Activated naive CD4-positive, alpha-beta T cell treated with anti-CD3 and anti-CD28 coated beads for 36 hours (primary cell): ENCODE measurements around the gene TNKS1BP1. TPM values are rescaled to one million over a fixed set of nuclear protein-coding genes. Genes with fewer than 3 reads are reported as not detected.
"Not testable (repeated sequence)": the region's sequence is repeated elsewhere in the genome, so short reads cannot be mapped to it uniquely, and the experiment has no call there.

Experiments
- CTCF ChIA-PET: fragments of 350-600 bp; sonication (Branson Sonifier 250); formaldehyde crosslinking; loops from one replicate; lab custom pipeline; 2021; ENCODE audit warnings: antibody characterized with exemption; lab: Charles Lee
- DNase-seq: peaks from one replicate; pipeline ENCODE4 v3.0.0-alpha.2; 2020
- H3K27ac Mint-ChIP-seq: one replicate; pipeline ENCODE4 v1.8.0; 2021; ENCODE audit warnings: mild to moderate bottlenecking, mixed read lengths
- H3K27me3 Mint-ChIP-seq: one replicate; pipeline ENCODE4 v1.8.0; 2021; ENCODE audit warnings: low read depth, mixed read lengths
- H3K36me3 Mint-ChIP-seq: one replicate; pipeline ENCODE4 v1.8.0; 2021; ENCODE audit warnings: low read depth, mixed read lengths
- H3K4me1 Mint-ChIP-seq: one replicate; pipeline ENCODE4 v1.8.0; 2021; ENCODE audit warnings: low read depth, mixed read lengths
- H3K4me3 Mint-ChIP-seq: one replicate; pipeline ENCODE4 v1.8.0; 2021; ENCODE audit warnings: mild to moderate bottlenecking, moderate library complexity, mixed read lengths
- H3K9me3 Mint-ChIP-seq: one replicate; pipeline ENCODE4 v1.8.0; 2021; ENCODE audit warnings: mixed read lengths
- intact Hi-C: fragments of 100-400 bp; cut with micrococcal nuclease; formaldehyde crosslinking; loops from one replicate; pipeline ENCODE4 v1.15.1; 2023
- total RNA-seq, 2 experiments: library from RNA; stranded (reverse); gene quantifications; one replicate each; pipeline ENCODE4 v1.2.3, GENCODE V29; 2021

Gene TNKS1BP1
- total RNA-seq, 2 experiments from 2014 or later, result 14.1 to 14.7 TPM

- H3K36me3 Mint-ChIP-seq, DNase-seq, H3K4me3 Mint-ChIP-seq, H3K27me3 Mint-ChIP-seq, intact Hi-C loops, H3K9me3 Mint-ChIP-seq, H3K4me1 Mint-ChIP-seq, H3K27ac Mint-ChIP-seq: not testable (repeated sequence)
- CTCF ChIA-PET, result interaction anchor here (1.4 to 2.3 kb wide), 5 partner anchors 11 to 155 kb away, joined by 5 to 9 read pairs (median 7); no protein-coding TSS in a partner anchor
Observed at GRCh38 chr11:57361420-57361819, 36.7 kb upstream of the TNKS1BP1 start.

DNA sequence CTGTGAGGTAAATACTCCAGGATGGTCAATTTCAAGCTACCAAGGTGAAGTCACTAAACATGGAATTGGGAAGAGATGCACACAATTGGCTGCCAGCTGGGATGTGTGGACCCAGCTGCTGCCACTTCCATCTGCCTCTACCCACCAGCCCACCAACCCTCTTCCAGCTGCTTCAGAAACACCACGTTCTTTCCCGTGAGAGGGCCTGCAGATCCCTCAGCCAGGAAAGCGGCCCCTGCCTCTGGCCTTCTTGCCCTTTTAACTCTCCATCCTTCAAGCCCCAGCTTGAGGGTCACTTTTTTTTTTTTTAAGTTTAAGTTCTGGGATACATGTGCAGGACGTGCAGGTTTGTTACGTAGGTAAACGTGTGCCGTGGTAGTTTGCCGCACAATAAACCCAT is 36.2 kb upstream of the TNKS1BP1 start:
- H3K27me3 Mint-ChIP-seq, result peaks cover 7% of the 10 kb centered on the region
- no peaks in the 10 kb centered on the region for H3K36me3 Mint-ChIP-seq
- no peaks in the 10 kb centered on the region for H3K9me3 Mint-ChIP-seq
- no peak overlapping the region for H3K4me3 Mint-ChIP-seq
- no peak for DNase-seq
- CTCF ChIA-PET, result interaction anchor here (0.6 to 2.5 kb wide), 6 partner anchors 11 to 1153 kb away, joined by 3 to 9 read pairs (median 6); no protein-coding TSS in a partner anchor
- H3K4me1 Mint-ChIP-seq, result no peaks in the 10 kb centered on the region
- H3K27ac Mint-ChIP-seq, result no peak overlapping the region
- intact Hi-C loops, result no loop called here

DNA sequence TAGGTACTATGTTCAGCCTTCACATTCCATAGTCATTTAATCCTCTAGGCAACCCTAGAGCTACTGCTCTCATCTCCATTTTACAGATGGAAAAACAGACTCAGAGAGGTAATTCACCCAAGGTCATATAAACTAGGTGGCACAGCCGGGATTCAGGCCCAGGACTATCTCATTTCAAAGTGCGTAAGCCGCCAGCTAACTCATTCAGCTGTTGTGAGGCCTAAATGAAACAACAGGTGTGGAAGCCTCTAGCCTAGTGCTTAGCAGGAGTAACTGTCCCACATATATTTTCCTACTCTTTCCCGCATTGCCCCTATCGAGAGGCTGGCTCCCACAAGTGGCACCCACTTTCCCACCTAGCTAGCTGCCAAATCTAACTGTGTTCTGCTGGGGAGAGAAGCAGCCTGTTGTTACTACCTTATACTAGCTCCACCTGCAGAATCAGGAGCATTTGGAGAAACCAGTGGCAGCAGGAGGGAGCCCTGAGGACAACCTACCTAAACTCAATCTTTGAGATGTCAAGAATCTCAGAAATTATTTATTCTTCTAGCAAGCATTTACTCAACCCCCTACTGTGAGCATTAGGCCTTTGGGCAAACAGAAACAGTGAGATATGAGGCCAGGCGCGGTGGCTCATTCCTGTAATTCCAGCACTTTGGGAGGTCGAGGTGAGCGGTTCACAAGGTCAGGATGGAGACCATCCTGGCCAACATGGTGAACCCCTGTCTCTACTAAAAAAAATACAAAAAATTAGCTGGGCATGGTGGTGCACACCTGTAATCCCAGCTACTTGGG is 35.3 kb upstream of the TNKS1BP1 start:
- Mint-ChIP-seq H3K4me3 (no peak overlapping the region), H3K4me1 (no peaks in the 10 kb centered on the region), H3K27me3 (peaks cover 7% of the 10 kb centered on the region), H3K9me3 (no peaks in the 10 kb centered on the region), H3K27ac (no peak overlapping the region), H3K36me3 (no peaks in the 10 kb centered on the region)
- CTCF ChIA-PET, result interaction anchor here (1.1 to 2.5 kb wide), 6 partner anchors 10 to 157 kb away, joined by 3 to 9 read pairs (median 6); no protein-coding TSS in a partner anchor
- intact Hi-C loops, result no loop called here
- no peak for DNase-seq

- Mint-ChIP-seq H3K27me3 (peaks cover 11% of the 10 kb centered on the region), H3K4me3 (no peak overlapping the region)
Observed at GRCh38 chr11:57359396-57359795, 34.6 kb upstream of the TNKS1BP1 start.

DNA sequence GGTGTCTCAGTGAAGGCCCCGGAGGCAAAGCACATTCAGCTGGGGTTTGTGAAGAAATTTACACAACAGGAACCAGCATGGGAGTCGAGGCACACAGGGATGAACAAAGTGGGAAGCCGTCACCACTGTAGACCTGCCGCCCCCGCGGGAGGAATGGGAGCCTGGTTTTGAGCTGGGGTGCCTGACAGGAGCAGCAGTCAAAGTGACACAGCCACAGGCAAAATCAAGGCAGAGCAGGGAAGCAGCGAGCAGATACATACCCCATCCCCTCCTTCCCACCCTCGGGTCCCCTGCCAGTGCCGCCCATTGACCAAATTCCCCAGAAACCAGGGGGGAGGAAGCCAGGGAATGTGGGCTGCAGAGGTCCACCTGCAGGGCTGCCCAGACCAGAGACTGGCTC is 34.2 kb upstream of the TNKS1BP1 start:
- no peaks in the 10 kb centered on the region for H3K36me3 Mint-ChIP-seq
- no peak for DNase-seq
- no peak overlapping the region for H3K27ac Mint-ChIP-seq
- CTCF ChIA-PET, result interaction anchor here (1.0 to 2.5 kb wide), 4 partner anchors 9 to 285 kb away, joined by 3 to 9 read pairs (median 6); no protein-coding TSS in a partner anchor
- no peaks in the 10 kb centered on the region for H3K4me1 Mint-ChIP-seq
- intact Hi-C loops, result no loop called here
- H3K4me3 Mint-ChIP-seq, result no peak overlapping the region
- H3K9me3 Mint-ChIP-seq, result no peaks in the 10 kb centered on the region
- H3K27me3 Mint-ChIP-seq, result peaks cover 12% of the 10 kb centered on the region

More at GRCh38 chr11:57359396-57359795, 34.6 kb upstream of the TNKS1BP1 start:
- no peak overlapping the region for H3K27ac Mint-ChIP-seq
- DNase-seq, result no peak
- no peaks in the 10 kb centered on the region for H3K4me1 Mint-ChIP-seq
- CTCF ChIA-PET, result interaction anchor here (1.4 to 2.5 kb wide), 3 partner anchors 11 to 285 kb away, joined by 3 to 9 read pairs (median 8); no protein-coding TSS in a partner anchor
- intact Hi-C loops, result no loop called here
- H3K36me3 Mint-ChIP-seq, result no peaks in the 10 kb centered on the region
- H3K9me3 Mint-ChIP-seq, result no peaks in the 10 kb centered on the region

- Mint-ChIP-seq H3K4me1 (no peaks in the 10 kb centered on the region), H3K9me3 (no peaks in the 10 kb centered on the region), H3K27me3 (peaks cover 12% of the 10 kb centered on the region), H3K4me3 (no peak overlapping the region), H3K27ac (no peak overlapping the region), H3K36me3 (no peaks in the 10 kb centered on the region)
- DNase-seq, result no peak
- intact Hi-C loops, result no loop called here
- CTCF ChIA-PET, result interaction anchor here (0.9 to 2.5 kb wide), 4 partner anchors 8 to 286 kb away, joined by 3 to 8 read pairs (median 3); no protein-coding TSS in a partner anchor
Observed at GRCh38 chr11:57358543-57358961, 33.8 kb upstream of the TNKS1BP1 start.

GRCh38 chr11:57357856-57358255 is 33.1 kb upstream of the TNKS1BP1 start:
- H3K9me3 Mint-ChIP-seq, result no peaks in the 10 kb centered on the region
- CTCF ChIA-PET, result interaction anchor here (0.6 to 0.9 kb wide), 2 partner anchors 13 to 126 kb away, joined by 3 read pairs; no protein-coding TSS in a partner anchor
- H3K4me1 Mint-ChIP-seq, result no peaks in the 10 kb centered on the region
- H3K27me3 Mint-ChIP-seq, result peaks cover 12% of the 10 kb centered on the region
- H3K4me3 Mint-ChIP-seq, result no peak overlapping the region
- intact Hi-C loops, result no loop called here
- no peak for DNase-seq
- H3K27ac Mint-ChIP-seq, result no peak overlapping the region
- H3K36me3 Mint-ChIP-seq, result no peaks in the 10 kb centered on the region

- CTCF ChIA-PET, result interaction anchor here (0.6 to 1.9 kb wide), 3 partner anchors 11 to 127 kb away, joined by 3 to 9 read pairs (median 3); no protein-coding TSS in a partner anchor
- Mint-ChIP-seq H3K27me3 (peaks cover 12% of the 10 kb centered on the region), H3K27ac (no peak overlapping the region), H3K4me3 (no peak overlapping the region), H3K9me3 (no peaks in the 10 kb centered on the region), H3K36me3 (no peaks in the 10 kb centered on the region), H3K4me1 (no peaks in the 10 kb centered on the region)
- DNase-seq, result no peak
- intact Hi-C loops, result no loop called here
Observed at GRCh38 chr11:57357310-57357709, 32.6 kb upstream of the TNKS1BP1 start.

DNA sequence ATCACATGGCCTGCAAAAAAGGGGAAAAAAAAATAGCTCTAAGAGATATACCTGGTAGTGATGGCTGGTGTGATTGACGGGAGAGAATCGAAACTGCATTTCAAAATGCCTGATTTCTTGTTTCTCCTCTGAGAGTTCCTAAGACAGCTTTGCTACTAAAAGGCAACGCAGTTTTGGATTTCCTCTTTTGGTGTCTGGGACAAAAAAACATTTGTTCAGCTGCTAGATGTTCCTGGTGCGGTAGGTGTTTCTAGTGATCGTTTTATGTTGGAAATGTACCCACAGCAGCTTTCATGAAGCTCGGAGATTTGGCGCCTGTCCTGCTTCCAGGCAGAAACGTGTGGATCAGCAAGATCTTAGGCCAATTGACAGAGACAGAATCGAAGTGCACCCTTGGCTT is 31.5 kb upstream of the TNKS1BP1 start:
- Mint-ChIP-seq H3K27me3 (peaks cover 7% of the 10 kb centered on the region), H3K4me1 (no peaks in the 10 kb centered on the region), H3K4me3 (no peak overlapping the region), H3K27ac (no peak overlapping the region), H3K36me3 (peaks cover 1% of the 10 kb centered on the region), H3K9me3 (peaks cover 4% of the 10 kb centered on the region)
- intact Hi-C loops, result no loop called here
- no peak for DNase-seq
- CTCF ChIA-PET, result interaction anchor here (0.6 to 1.9 kb wide), 4 partner anchors 8 to 168 kb away, joined by 3 to 9 read pairs (median 3); no protein-coding TSS in a partner anchor

GRCh38 chr11:57354699-57355098 is 29.9 kb upstream of the TNKS1BP1 start:
- peaks cover 3% of the 10 kb centered on the region for H3K4me1 Mint-ChIP-seq
- CTCF ChIA-PET, result no interaction called here
- H3K4me3 Mint-ChIP-seq, result no peak overlapping the region
- H3K27ac Mint-ChIP-seq, result no peak overlapping the region
- H3K9me3 Mint-ChIP-seq, result peaks cover 5% of the 10 kb centered on the region
- intact Hi-C loops, result no loop called here
- H3K27me3 Mint-ChIP-seq, result peaks cover 7% of the 10 kb centered on the region
- DNase-seq, result no peak
- H3K36me3 Mint-ChIP-seq, result peaks cover 1% of the 10 kb centered on the region

DNA sequence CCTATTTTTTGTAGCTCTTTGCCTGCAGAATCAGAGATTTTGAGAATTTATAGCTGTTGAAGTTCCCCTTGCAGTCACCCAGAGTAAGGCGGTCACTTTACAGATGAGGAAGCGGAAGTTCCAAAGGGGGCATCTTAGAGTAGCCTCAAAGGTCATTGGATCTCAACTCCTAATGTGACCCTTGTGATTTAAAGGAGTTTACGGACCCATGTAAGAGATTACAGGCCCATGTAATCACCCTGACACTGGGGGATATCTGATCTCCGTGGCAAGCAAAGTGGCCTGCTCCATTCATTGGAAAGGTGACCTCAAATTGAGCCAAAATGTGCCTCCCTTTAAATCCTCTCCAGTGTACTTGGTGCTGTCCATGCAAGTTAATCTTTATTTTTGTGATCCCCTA is 29.1 kb upstream of the TNKS1BP1 start:
- CTCF ChIA-PET, result interaction anchor here (0.6 to 3.0 kb wide), 7 partner anchors 87 to 290 kb away, joined by 3 to 14 read pairs (median 4); no protein-coding TSS in a partner anchor
- Mint-ChIP-seq H3K4me1 (peaks cover 3% of the 10 kb centered on the region), H3K27ac (no peak overlapping the region), H3K27me3 (peaks cover 7% of the 10 kb centered on the region), H3K4me3 (no peak overlapping the region), H3K36me3 (peaks cover 1% of the 10 kb centered on the region), H3K9me3 (peaks cover 5% of the 10 kb centered on the region)
- DNase-seq, result no peak
- intact Hi-C loops, result no loop called here

- H3K4me1 Mint-ChIP-seq, result peaks cover 3% of the 10 kb centered on the region
- intact Hi-C loops, result no loop called here
- H3K36me3 Mint-ChIP-seq, result peaks cover 1% of the 10 kb centered on the region
- peaks cover 5% of the 10 kb centered on the region for H3K9me3 Mint-ChIP-seq
- no peak overlapping the region for H3K4me3 Mint-ChIP-seq
- H3K27me3 Mint-ChIP-seq, result peaks cover 7% of the 10 kb centered on the region
- H3K27ac Mint-ChIP-seq, result no peak overlapping the region
- CTCF ChIA-PET, result interaction anchor here (0.6 to 3.0 kb wide), 8 partner anchors 10 to 291 kb away, joined by 3 to 14 read pairs (median 4); no protein-coding TSS in a partner anchor
- DNase-seq, result no peak
Observed at GRCh38 chr11:57353446-57353845, 28.7 kb upstream of the TNKS1BP1 start.
